NCI-H2196 treated with DMSO at 0.1 percent for 48 hours (cell line): ENCODE results near the gene MMEL1.
"Not testable (repeated sequence)": the region's sequence is repeated elsewhere in the genome, so short reads cannot be mapped to it uniquely, and the experiment has no call there.

Experiments
- DNase-seq: peaks from one replicate; lab custom pipeline; 2025; ENCODE audit not compliant: unreplicated experiment; lab: John Stamatoyannopoulos, UW

Gene MMEL1

GRCh38 chr1:2575801-2576663 lies 56.8 kb downstream of the MMEL1 start:
- DNase-seq: no peak

- no peak for DNase-seq
These were observed 58.5 kb downstream of the MMEL1 start for GRCh38 chr1:2574350-2574749.

- DNase-seq: no peak
These were observed 59.4 kb downstream of the MMEL1 start for GRCh38 chr1:2573250-2573920.

GRCh38 chr1:2571348-2571747 lies 61.5 kb downstream of the MMEL1 start:
- no peak for DNase-seq

- no peak for DNase-seq
These were observed 62.5 kb downstream of the MMEL1 start for GRCh38 chr1:2570332-2570731.

- not testable (repeated sequence) for DNase-seq
These were observed 63.1 kb downstream of the MMEL1 start for GRCh38 chr1:2569703-2570102.

- no peak for DNase-seq
These were observed 63.8 kb downstream of the MMEL1 start for GRCh38 chr1:2569060-2569459.

- not testable (repeated sequence) for DNase-seq
These were observed 64.5 kb downstream of the MMEL1 start for GRCh38 chr1:2568187-2568816.

- no peak for DNase-seq
These were observed 65.6 kb downstream of the MMEL1 start for GRCh38 chr1:2567083-2567679.

- DNase-seq: no peak
These were observed 66.4 kb downstream of the MMEL1 start for GRCh38 chr1:2566101-2567045.

- no peak for DNase-seq
These were observed 67.9 kb downstream of the MMEL1 start for GRCh38 chr1:2564815-2565374.

GRCh38 chr1:2564006-2564814 lies 68.6 kb downstream of the MMEL1 start:
- no peak for DNase-seq

GRCh38 chr1:2563205-2563604 lies 69.6 kb downstream of the MMEL1 start:
- no peak for DNase-seq

- DNase-seq: no peak
These were observed 70.6 kb downstream of the MMEL1 start for GRCh38 chr1:2561898-2562895.

- DNase-seq: no peak
These were observed 71.4 kb downstream of the MMEL1 start for GRCh38 chr1:2561446-2561845.

- DNase-seq: no peak
These were observed 72.3 kb downstream of the MMEL1 start for GRCh38 chr1:2560299-2561073.
